GM19239 (cell line): ENCODE results near the gene NEK7.
A peak's percentile ranks its signal among the peaks of the same experiment; 100 is the strongest.
"Not testable (repeated sequence)": the region's sequence is repeated elsewhere in the genome, so short reads cannot be mapped to it uniquely, and the experiment has no call there.

Experiments
- DNase-seq: peaks from one replicate; pipeline ENCODE4 v3.0.0; 2011; ENCODE audit warnings: low spot score; ENCODE audit not compliant: insufficient read length
- FAIRE-seq: peaks from 2 replicates; lab custom pipeline; 2011; peaks lifted over from hg19 to GRCh38; lab: Jason Lieb, UNC

Gene NEK7

DNA sequence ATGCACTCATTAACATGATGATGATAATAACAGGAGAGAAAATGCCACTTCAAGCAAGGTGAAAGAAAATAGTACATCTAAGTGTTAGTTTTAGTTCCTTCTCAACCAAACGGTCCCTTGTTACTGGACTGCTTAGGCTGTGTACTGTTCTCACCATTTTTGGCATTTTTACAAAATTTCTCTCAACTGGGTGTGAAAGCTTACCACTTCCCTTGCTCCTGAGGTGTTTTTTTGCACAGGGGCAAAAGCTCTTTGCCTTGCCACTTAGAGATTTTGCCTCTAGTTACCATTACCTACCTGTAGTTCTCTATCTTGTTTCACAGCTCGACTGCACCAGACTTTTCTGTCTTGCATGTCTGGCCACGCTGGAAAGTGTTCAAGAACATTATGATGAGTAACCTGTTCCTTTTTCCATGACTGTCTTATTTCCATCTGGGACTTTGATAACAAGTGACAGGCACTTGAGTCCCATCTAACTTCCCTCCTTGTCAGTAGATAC lies 10.7 kb downstream of the NEK7 start:
- no peak for DNase-seq
- peak; percentile 55 for FAIRE-seq

- FAIRE-seq: peak; percentile 80
- DNase-seq: no peak
Observed at GRCh38 chr1:198168227-198168626, 11.4 kb downstream of the NEK7 start.

- DNase-seq (no peak), FAIRE-seq (no peak)
Observed at GRCh38 chr1:198169672-198170071, 12.9 kb downstream of the NEK7 start.

GRCh38 chr1:198171667-198172540 lies 15.1 kb downstream of the NEK7 start:
- FAIRE-seq (peak; percentile 28), DNase-seq (no peak)

DNA sequence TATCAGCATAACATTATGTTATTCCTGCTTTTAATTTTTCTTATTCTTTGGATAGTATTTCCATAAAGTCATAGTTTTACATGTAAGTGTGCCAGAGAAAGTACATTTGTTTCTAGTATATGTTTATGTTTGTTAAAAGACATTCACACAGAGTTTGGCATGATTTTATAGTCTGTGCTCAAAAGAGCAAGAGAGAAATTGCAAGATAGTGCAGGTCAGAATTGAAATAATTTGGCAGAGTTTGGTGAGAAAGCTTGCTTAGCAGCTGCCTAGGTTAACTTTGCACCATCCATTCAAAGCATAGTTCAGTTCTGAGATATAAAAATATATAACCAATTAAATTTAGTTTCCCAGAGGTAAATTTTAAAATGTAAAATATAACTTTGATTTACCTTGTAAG lies 17.0 kb downstream of the NEK7 start:
- FAIRE-seq: no peak

GRCh38 chr1:198174297-198174696 lies 17.5 kb downstream of the NEK7 start:
- FAIRE-seq: peak; percentile 77

More for the DNA sequence above, 17.0 kb downstream of the NEK7 start:
- DNase-seq: no peak

GRCh38 chr1:198175423-198176170 lies 18.8 kb downstream of the NEK7 start:
- no peak for DNase-seq
- peak; percentile 74 for FAIRE-seq

More at GRCh38 chr1:198174297-198174696, 17.5 kb downstream of the NEK7 start:
- DNase-seq: no peak

GRCh38 chr1:198176179-198176578 lies 19.4 kb downstream of the NEK7 start:
- DNase-seq (no peak), FAIRE-seq (no peak)

DNA sequence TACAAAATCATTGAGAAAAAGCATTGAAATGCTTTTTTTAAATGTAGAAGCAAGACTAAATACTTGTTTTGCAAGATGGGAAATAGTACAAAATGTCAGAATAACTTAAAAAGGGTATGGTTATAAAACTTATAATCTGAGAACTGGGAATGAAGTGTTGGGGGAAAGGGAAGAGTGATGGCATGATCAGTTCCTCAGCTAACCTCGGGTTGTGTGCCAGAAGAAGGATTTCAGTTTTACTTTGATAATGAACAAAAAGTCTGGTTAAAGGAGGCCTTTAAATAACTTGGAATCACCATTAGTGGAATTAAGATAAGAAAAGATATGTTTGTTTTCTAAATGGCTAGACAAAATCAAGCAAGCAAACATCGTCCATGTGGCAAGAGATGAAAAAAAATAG lies 20.7 kb downstream of the NEK7 start:
- FAIRE-seq: no peak
- DNase-seq: no peak

- FAIRE-seq: no peak
Observed at GRCh38 chr1:198178615-198179014, 21.8 kb downstream of the NEK7 start.

GRCh38 chr1:198179556-198179981 lies 22.8 kb downstream of the NEK7 start:
- DNase-seq (no peak), FAIRE-seq (peak; percentile 31)

More at GRCh38 chr1:198178615-198179014, 21.8 kb downstream of the NEK7 start:
- DNase-seq: no peak

DNA sequence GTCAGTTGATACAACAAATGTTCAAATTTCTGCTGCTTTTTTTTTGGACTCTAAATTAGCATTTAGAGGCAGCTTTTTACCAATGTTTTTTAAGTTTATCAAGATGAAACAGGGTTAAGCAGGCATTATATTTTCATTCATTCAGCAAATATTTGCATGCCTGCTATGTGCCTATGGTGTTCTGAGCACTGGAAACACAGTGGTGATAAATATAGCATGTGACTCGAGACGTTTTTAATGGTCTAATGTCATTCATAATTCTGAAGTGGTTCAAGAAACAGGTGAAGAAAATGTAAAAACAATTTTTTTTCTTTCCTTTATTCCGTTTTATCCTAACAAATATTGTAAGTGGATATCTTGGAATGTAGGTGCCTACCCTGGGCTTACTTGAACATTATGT lies 26.8 kb downstream of the NEK7 start:
- DNase-seq (no peak), FAIRE-seq (no peak)

DNA sequence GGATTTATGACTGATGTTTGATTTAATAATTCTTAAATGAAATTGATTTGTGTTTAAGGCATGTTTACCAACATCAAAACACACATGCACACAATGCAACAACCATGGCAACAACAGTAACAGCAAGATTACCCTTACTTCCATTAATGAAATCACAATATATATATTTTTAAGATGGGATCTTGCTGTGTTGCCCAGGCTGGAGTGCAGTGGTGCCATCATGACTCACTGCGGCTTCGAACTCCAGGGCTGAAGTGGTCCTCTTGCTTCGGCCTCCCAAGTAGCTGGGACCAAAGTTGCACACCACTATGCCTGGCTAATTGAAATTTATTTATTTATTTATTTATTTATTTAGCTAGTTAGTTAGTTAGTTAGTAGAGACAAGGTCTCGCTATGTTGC lies 27.7 kb downstream of the NEK7 start:
- DNase-seq: no peak
- FAIRE-seq: no peak

DNA sequence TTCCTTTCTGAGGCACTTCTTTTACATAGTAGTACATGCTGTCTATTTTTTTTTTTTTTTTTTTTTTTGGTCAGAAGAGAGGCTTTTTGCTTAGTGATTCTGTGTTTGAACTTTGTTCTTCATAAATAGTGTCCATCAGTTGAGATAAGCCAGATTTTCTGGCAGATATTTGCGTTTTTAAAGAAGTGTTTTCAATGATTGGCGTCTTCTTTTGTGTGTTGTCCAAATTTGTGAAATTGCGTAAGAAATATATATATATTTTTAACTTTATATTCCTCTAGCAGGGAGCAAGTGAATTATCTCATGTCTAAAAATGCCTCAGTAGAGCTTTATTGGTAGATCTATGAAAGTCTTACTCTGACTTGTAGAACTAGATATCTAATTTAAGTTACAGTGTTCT lies 28.3 kb downstream of the NEK7 start:
- DNase-seq: no peak
- no peak for FAIRE-seq

- DNase-seq (no peak), FAIRE-seq (peak; percentile 39)
Observed at GRCh38 chr1:198185759-198186158, 29.0 kb downstream of the NEK7 start.

GRCh38 chr1:198186916-198187580 lies 30.2 kb downstream of the NEK7 start:
- DNase-seq: no peak
- no peak for FAIRE-seq

DNA sequence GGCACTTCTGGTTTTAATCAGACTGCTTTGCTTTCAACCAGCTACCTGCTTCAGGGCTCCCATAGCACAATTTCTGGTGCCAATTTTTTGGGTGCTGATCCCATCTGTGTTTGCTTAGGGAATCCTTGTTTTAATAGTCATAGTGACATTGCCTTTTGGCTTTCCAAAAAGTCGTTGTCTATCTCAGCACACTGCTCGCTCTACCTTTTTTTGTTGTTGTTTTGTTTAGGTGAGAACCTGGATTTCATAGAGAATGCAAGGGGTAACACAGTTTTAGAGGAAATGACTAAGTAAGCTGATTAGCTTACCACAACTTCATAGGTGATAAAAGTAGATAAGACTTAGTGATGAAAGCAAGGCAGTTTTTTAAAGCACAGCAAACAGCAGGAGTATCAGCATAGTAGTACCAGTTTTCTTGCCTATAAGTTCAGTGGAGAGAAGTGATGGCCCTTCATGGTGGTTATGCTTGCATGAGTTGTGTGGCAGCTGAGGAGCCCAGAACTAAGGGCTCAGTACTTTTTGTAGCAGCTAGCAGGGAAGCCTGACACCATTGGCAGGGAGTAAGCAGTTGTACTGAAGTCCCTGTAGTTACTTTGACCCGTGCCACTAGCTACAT lies 31.3 kb downstream of the NEK7 start:
- peak; percentile 80 for FAIRE-seq

GRCh38 chr1:198191117-198191516 lies 34.3 kb downstream of the NEK7 start:
- DNase-seq (no peak), FAIRE-seq (no peak)

More for the DNA sequence above, 31.3 kb downstream of the NEK7 start:
- DNase-seq: no peak

DNA sequence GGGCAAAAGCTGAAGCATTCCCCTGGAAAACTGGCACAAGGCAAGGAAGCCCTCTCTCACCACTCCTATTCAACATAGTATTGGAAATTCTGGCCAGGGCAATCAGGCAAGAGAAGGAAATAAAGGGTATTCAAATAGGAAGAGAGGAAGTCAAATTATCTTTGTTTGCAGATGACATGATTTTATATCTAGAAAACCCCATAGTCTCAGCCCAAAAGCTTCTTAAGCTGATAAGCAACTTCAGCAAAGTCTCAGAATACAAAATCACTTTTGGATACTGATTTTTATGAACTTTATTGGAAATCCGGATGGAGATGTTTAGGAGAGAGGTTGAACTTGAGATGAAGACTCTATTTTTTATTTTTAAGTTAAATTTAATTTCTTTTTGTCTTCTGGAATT lies 37.1 kb downstream of the NEK7 start:
- DNase-seq, FAIRE-seq: not testable (repeated sequence)

GRCh38 chr1:198196630-198197029 lies 39.8 kb downstream of the NEK7 start:
- FAIRE-seq (no peak), DNase-seq (no peak)
